Measurements from ENCODE around the gene SPINDOC.

GRCh38 chr11:63805844-63806415 is 7.3 kb upstream of the SPINDOC start:
- TF ChIP-seq CTCF (IDR thresholded peaks at IDR 0.05), result no peak
- no peak for TF ChIP-seq POLR2A (IDR thresholded peaks at IDR 0.05)

Measured in heart left ventricle (tissue), 13 donors.